GM12865 (cell line): ENCODE data around the gene FBXO31.

ENCODE experiments used
- DNase-seq: peaks from one replicate; pipeline ENCODE4 v3.0.0; 2010; ENCODE audit warnings: low read depth
- H3K4me3 ChIP-seq: 2 replicates; pipeline ENCODE4 v1.5.1; 2011; ENCODE audit warnings: mild to moderate bottlenecking, low read depth, low read length, control low read depth
- CTCF ChIP-seq: IDR thresholded peaks from 2 replicates; pipeline ENCODE4 v1.5.1; 2011; ENCODE audit warnings: low read length, control low read depth, low read depth, inconsistent platforms; ENCODE audit not compliant: insufficient read depth; ENCODE audit errors: missing control alignments

FBXO31 gene

GRCh38 chr16:87360862-87361610 lies 22.5 kb downstream of the FBXO31 start:
- no peak for TF ChIP-seq CTCF
- no peak for DNase-seq
- H3K4me3 ChIP-seq = no peak overlapping the region

- H3K4me3 ChIP-seq = no peak overlapping the region
- no peak for TF ChIP-seq CTCF
- DNase-seq = no peak
These were observed 24.5 kb downstream of the FBXO31 start for GRCh38 chr16:87359121-87359520.

GRCh38 chr16:87358696-87359095 lies 24.9 kb downstream of the FBXO31 start:
- DNase-seq = no peak
- TF ChIP-seq CTCF = no peak
- no peak overlapping the region for H3K4me3 ChIP-seq

GRCh38 chr16:87358250-87358649 lies 25.3 kb downstream of the FBXO31 start:
- H3K4me3 ChIP-seq = no peak overlapping the region
- no peak for TF ChIP-seq CTCF
- DNase-seq = no peak

GRCh38 chr16:87356491-87356853 lies 27.1 kb downstream of the FBXO31 start:
- no peak for TF ChIP-seq CTCF
- no peak overlapping the region for H3K4me3 ChIP-seq
- DNase-seq = no peak

GRCh38 chr16:87353613-87354012 lies 30.0 kb downstream of the FBXO31 start:
- no peak for DNase-seq
- H3K4me3 ChIP-seq = no peak overlapping the region
- TF ChIP-seq CTCF = no peak

- no peak for TF ChIP-seq CTCF
- DNase-seq = no peak
- H3K4me3 ChIP-seq = no peak overlapping the region
These were observed 30.8 kb downstream of the FBXO31 start for GRCh38 chr16:87352818-87353217.
